Measurements from ENCODE around the gene SYT2.

DNA sequence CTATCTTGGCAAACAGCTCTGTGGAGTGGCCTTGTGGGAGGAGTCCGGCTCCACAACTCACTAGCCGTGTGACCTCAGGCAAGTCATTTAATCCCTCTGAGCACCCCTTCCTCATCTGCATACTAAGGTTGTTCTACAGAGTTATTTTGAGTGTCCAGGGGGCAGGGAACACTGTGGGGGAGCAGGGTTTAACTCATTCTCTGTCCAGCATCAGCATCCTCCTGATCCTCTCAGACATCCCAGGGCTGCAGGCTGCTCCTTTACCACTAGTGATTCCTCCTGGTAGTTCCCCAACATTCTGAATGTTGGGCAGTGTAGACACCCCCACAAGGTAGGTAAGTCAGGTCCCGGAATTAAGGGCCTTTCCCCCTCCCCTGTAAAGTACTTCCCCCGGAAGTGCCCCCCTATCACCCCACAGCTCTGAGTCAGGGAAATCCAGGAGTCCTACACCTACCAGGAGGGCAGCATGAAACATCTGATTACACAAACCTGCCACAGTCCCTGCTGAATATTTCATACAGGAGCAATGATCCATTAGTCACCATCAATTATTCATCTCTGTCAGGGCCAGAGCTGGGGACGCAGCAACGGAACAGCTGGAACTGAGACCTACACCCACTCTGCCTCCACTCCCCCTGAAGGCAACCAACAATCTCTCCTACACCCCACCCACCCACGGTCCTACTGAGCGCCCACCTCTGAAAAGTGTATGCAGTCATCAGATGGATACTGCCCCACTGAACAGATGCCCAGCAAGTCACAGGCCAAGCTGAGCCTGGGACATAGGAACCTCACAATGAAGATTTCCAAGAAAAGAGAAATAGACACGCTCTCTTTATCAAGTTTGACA, 20.5 kb downstream of the SYT2 start:
- no peak for TF ChIP-seq POLR2A (IDR thresholded peaks at IDR 0.05)
- TF ChIP-seq, protein P1, sequence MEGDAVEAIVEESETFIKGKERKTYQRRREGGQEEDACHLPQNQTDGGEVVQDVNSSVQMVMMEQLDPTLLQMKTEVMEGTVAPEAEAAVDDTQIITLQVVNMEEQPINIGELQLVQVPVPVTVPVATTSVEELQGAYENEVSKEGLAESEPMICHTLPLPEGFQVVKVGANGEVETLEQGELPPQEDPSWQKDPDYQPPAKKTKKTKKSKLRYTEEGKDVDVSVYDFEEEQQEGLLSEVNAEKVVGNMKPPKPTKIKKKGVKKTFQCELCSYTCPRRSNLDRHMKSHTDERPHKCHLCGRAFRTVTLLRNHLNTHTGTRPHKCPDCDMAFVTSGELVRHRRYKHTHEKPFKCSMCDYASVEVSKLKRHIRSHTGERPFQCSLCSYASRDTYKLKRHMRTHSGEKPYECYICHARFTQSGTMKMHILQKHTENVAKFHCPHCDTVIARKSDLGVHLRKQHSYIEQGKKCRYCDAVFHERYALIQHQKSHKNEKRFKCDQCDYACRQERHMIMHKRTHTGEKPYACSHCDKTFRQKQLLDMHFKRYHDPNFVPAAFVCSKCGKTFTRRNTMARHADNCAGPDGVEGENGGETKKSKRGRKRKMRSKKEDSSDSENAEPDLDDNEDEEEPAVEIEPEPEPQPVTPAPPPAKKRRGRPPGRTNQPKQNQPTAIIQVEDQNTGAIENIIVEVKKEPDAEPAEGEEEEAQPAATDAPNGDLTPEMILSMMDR (IDR thresholded peaks at IDR 0.05): no peak
